ENCODE results near the gene SECISBP2L. TPM values are rescaled to one million over a fixed set of nuclear protein-coding genes. Genes with fewer than 3 reads are reported as not detected.
"Not testable (repeated sequence)": the region's sequence is repeated elsewhere in the genome, so short reads cannot be mapped to it uniquely, and the experiment has no call there.

SECISBP2L gene
- total RNA-seq, 4 donors from 2014 or later, result 23.7 to 27.5 (median 24.5) TPM

GRCh38 chr15:49079340-49080039 is 33.2 kb upstream of the SECISBP2L start:
- no peaks in the 10 kb centered on the region for H3K4me1 ChIP-seq
- no peak overlapping the region for H3K27ac ChIP-seq
- no peaks in the 10 kb centered on the region for H3K9me3 ChIP-seq
- H3K36me3 ChIP-seq, result no peaks in the 10 kb centered on the region
- in situ Hi-C loops (cut with MboI; ENCODE audit: low sequenced_read_pairs in 4 of 4), result no loop called here
- no peak overlapping the region for H3K4me3 ChIP-seq
- intact Hi-C loops (cut with DNase I; ENCODE audit: low total_unique reads), result no loop called here
- ATAC-seq, result no peak
- DNase-seq, result no peak
- H3K27me3 ChIP-seq, result no peaks in the 10 kb centered on the region
- TF ChIP-seq POLR2A (IDR thresholded peaks at IDR 0.05) (no peak), CTCF (IDR thresholded peaks at IDR 0.05 in 4 of 5, conservative IDR thresholded peaks at IDR 0.05 in 1 of 5) (no peak)

- TF ChIP-seq CTCF (IDR thresholded peaks at IDR 0.05 in 4 of 5, conservative IDR thresholded peaks at IDR 0.05 in 1 of 5) (no peak), POLR2A (IDR thresholded peaks at IDR 0.05) (no peak)
Measured at GRCh38 chr15:49075881-49076280, 29.6 kb upstream of the SECISBP2L start.

GRCh38 chr15:49074589-49075287 is 28.5 kb upstream of the SECISBP2L start:
- H3K4me1 ChIP-seq; ATAC-seq; H3K27me3 ChIP-seq; in situ Hi-C loops (cut with MboI; ENCODE audit: low sequenced_read_pairs in 4 of 4); H3K27ac ChIP-seq; DNase-seq; H3K36me3 ChIP-seq; H3K9me3 ChIP-seq; intact Hi-C loops (cut with DNase I; ENCODE audit: low total_unique reads); H3K4me3 ChIP-seq: not testable (repeated sequence)

More at GRCh38 chr15:49075881-49076280, 29.6 kb upstream of the SECISBP2L start:
- H3K4me1 ChIP-seq, result no peaks in the 10 kb centered on the region
- H3K9me3 ChIP-seq, result no peaks in the 10 kb centered on the region
- intact Hi-C loops (cut with DNase I; ENCODE audit: low total_unique reads) (no loop called here), in situ Hi-C loops (cut with MboI; ENCODE audit: low sequenced_read_pairs in 4 of 4) (no loop called here)
- DNase-seq, result no peak
- H3K4me3 ChIP-seq, result no peak overlapping the region
- no peak overlapping the region for H3K27ac ChIP-seq
- no peak for ATAC-seq
- no peaks in the 10 kb centered on the region for H3K36me3 ChIP-seq
- no peaks in the 10 kb centered on the region for H3K27me3 ChIP-seq

- H3K4me1 ChIP-seq, result no peaks in the 10 kb centered on the region
- H3K27ac ChIP-seq, result no peak overlapping the region
- intact Hi-C loops (cut with DNase I; ENCODE audit: low total_unique reads) (no loop called here), in situ Hi-C loops (cut with MboI; ENCODE audit: low sequenced_read_pairs in 4 of 4) (no loop called here)
- H3K4me3 ChIP-seq, result no peak overlapping the region
- TF ChIP-seq CTCF (IDR thresholded peaks at IDR 0.05 in 4 of 5, conservative IDR thresholded peaks at IDR 0.05 in 1 of 5), result no peak
- no peak for DNase-seq
- ATAC-seq, result no peak
- H3K36me3 ChIP-seq, result no peaks in the 10 kb centered on the region
- no peaks in the 10 kb centered on the region for H3K27me3 ChIP-seq
- no peaks in the 10 kb centered on the region for H3K9me3 ChIP-seq
Measured at GRCh38 chr15:49066372-49066771, 20.1 kb upstream of the SECISBP2L start.

- no peak for ATAC-seq
- DNase-seq, result no peak
- intact Hi-C loops (cut with DNase I; ENCODE audit: low total_unique reads), result no loop called here
- in situ Hi-C loops (cut with MboI; ENCODE audit: low sequenced_read_pairs in 4 of 4), result no loop called here
- Histone ChIP-seq H3K9me3 (no peaks in the 10 kb centered on the region), H3K4me1 (no peaks in the 10 kb centered on the region), H3K27ac (no peak overlapping the region), H3K36me3 (no peaks in the 10 kb centered on the region), H3K27me3 (no peaks in the 10 kb centered on the region), H3K4me3 (no peak overlapping the region)
- TF ChIP-seq POLR2A (IDR thresholded peaks at IDR 0.05) (no peak), CTCF (IDR thresholded peaks at IDR 0.05 in 4 of 5, conservative IDR thresholded peaks at IDR 0.05 in 1 of 5) (no peak)
Measured at GRCh38 chr15:49064884-49065283, 18.6 kb upstream of the SECISBP2L start.

Measured in gastrocnemius medialis (tissue), 4 donors.